SHP77 (cell line): ENCODE measurements around the gene RAPGEFL1.
"Not testable (repeated sequence)": the region's sequence is repeated elsewhere in the genome, so short reads cannot be mapped to it uniquely, and the experiment has no call there.

Experiments
- DNase-seq, 2 experiments: peaks; one replicate each; lab custom pipeline; 2025; lab: John Stamatoyannopoulos, UW

RAPGEFL1 gene, protein sequence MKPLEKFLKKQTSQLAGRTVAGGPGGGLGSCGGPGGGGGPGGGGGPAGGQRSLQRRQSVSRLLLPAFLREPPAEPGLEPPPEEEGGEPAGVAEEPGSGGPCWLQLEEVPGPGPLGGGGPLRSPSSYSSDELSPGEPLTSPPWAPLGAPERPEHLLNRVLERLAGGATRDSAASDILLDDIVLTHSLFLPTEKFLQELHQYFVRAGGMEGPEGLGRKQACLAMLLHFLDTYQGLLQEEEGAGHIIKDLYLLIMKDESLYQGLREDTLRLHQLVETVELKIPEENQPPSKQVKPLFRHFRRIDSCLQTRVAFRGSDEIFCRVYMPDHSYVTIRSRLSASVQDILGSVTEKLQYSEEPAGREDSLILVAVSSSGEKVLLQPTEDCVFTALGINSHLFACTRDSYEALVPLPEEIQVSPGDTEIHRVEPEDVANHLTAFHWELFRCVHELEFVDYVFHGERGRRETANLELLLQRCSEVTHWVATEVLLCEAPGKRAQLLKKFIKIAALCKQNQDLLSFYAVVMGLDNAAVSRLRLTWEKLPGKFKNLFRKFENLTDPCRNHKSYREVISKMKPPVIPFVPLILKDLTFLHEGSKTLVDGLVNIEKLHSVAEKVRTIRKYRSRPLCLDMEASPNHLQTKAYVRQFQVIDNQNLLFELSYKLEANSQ

DNA sequence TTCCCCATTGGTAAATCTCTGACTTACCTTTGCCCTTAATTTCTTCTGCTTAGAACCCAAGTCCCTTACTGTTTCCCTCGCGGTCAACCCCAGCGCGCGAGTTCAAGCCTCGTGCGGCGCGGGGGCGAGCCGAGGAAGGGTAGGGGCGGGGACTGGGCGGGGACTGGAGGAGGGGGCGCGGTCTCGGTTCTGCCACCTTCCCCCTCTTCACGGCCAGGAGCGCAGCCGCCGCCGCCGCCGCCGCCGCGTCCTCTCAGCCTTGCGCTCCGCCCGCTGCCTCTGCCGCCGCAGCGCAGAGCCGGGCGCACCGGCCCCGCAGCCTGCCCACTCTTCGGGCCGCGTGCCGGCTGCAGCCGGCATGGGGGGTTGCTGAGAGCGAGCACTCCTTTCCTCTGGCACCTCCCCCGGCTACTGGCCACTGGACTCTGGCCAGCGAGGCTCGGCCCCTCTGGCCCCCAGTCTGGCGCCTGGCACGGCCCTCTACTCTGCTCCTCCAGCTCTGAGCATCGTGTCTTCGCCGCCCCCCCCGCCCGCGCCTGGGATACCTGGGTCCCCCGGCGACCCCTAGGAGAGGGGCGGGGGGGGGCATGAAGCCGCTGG, at the start of gene RAPGEFL1:
RAPGEFL1 (plus strand) TSS at position 196 of the 600 bp plus-strand sequence; CDS start at position 588, 392 bp downstream.
- peak; percentile 44 to 59 for DNase-seq

DNA sequence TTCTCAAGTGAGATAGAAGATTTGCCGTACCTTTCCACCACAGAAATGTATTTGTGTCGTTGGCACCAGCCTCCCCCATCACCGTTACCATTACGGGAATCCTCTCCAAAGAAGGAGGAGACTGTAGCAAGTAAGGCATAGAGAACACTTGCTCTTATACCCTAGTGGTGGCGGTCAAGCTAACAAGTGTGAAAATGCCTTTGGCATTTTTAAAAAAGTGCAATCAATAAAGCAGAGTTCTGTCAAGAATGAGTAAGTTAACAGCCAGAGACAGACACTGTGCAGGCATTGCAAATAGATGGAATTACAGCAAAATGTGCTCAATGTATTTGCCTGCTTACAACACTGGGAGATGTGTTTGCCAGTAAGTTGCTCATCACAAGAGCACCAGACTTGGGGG, 47.8 kb upstream of the RAPGEFL1 start:
- no peak for DNase-seq

DNA sequence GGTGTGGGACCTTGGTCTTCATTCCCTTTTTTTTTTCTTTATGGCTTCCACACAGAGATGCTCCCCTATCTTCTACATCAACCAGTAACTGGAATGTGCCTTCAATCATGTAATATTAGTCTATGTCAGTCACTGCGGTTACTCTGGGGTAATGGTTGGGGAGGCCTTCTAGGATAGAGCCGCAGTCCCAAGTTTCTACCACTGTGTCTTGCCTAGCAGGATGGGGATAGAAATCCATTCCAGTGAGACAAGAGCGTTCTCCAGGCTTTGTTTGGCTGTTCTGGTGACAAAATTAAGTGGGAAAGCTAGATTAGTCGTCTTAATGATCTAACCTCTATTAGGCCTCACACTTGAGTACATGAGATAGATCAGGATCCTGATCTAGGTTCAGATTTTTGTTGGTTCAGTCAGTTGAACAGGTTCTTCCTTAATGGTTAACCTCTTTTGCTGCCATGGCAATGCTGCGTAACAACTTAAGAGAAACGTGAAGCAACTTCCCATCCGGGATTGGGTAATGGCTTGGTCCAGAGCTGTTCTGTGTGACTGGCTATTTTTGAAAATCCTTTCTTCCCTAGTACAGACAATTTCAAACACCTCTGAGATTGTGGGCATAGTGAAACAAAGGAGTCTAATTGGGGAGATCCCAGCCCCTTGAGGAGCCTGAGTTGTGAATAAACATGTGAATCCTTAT, 46.8 kb upstream of the RAPGEFL1 start:
- no peak for DNase-seq

DNA sequence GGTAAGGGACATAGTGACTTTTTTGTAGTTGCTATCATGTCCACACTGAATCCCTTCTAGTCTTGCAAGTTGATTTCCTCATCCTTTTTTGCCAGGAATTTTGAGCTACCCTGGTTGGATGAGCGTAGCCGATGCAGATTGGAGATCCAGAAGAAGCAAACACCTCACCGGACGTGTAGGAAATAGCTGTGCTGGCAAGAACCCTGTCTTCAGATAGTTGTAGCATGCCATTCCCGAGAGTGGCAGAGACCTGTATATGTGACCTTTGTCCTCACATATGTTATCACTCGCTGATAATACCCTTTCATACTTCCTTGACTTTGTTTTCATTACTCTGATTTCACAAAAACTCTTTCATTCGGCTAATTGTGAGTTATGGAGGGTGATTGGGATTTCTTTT, 43.1 kb upstream of the RAPGEFL1 start:
- DNase-seq, result no peak

DNA sequence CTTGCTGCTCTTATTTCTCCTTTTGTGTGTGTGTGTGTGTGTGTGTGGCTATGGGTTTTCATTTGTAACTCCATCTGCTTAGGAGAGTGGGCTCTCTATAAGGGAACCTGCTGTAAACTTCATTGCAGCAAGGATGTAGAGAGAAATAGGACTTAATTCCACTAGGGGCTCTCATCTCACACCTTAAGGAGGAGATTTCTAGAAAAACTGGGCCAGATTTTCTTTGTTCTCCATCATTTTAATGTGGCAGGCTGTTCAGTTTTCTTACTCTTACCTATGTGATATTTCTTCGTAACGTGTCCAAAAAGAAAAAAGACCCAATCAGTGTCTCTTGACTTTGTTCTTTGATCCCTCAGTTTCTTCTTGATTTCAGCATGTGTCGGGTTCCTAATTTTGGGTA, 41.5 kb upstream of the RAPGEFL1 start:
- DNase-seq, result no peak

DNA sequence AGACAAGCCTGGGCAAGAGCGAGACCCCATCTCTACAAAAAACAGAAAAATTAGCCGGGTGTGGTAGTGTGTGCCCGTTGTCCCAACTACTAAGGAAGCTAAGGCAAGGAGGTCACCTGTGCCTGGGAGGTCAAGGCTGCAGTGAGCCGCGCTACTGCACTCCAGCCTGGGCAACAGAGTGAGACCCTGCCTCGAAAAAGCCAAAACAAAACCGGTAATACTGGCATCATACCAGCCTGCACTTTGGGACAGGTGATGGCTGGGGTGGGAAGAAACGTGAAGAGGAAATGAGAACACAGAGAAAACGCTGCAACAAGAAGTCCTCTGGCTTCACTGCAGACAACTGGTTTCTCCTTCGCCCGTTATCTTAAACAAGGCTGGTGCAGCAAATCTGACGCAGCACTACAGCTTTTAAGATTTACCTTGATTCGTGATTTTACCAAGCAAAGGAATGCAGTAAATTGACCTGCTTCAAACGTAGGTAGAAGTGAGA, 37.7 kb upstream of the RAPGEFL1 start:
- no peak for DNase-seq

DNA sequence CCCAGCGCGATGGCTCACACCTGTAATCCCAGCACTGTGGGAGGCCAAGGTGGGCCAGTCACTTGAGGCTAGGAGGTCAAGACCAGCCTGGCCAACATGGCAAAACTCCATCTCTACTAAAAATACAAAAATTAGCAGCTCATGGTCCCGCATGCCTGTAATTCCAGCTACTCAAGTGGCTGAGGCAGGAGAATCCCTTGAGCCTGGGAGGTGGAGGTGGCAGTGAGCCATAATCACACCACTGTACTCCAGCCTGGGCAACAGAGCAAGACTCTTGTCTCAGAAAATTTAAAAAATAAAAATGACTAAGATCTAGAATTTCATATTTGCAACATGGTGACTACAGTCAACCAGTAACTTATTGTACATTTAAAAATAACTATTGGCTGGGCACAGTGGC, 34.1 kb upstream of the RAPGEFL1 start:
- DNase-seq, result not testable (repeated sequence)

DNA sequence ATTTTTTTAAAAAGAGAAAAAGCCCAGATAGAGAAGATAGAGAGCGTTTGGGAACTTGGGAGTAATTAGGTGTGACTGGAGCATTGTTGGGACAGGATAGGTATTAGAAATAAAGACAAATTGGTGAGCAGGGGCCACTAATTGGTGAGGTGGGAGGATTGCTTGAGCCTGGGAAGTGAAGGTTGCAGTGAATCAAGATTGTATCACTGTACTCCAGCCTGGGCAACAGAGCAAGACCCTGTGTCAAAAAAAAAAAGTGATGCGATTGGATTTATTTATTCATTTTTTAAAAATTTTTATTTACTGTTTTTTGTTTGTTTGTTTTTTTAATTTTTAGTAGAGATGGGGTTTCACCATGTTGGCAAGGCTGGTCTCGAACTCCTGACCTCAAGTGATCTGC, 31.8 kb upstream of the RAPGEFL1 start:
- no peak for DNase-seq

DNA sequence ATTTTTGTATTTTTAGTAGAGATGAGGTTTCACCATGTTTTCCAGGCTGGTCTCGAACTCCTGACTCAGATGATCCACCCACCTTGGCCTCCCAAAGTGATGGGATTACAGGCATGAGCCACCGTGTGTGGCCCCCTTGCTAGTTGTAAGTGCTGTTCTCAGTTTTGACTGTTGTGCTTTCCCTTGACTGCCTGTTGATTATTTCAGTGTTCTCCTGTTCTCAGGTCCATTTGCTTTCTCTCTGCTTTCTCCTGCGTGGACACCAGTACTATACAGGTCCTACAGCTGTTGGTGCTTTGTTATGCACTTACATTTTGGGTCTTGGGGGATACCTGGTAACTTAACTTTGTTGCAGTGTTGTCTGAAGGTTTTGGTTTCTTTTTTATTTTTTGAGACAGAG, 28.7 kb upstream of the RAPGEFL1 start:
- no peak for DNase-seq

DNA sequence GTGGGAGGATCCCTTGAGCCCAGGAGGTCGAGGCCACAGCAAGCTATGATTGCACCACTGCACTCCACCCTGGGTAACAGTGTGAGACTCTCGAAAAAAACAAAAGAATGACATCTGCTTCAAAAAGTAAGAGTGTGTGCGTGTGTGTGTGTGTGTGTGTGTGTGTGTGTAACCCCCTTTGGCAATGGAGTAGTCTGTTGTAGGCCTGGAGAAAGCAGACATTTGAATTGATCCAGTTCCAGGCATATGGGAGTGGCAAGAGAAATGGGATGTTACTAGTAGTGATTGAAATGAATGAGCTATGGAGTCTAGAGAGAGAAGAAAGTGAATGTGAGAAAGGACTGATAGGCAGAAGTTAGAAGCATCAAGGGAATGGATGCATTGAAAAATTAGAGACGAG, 27.0 kb upstream of the RAPGEFL1 start:
- DNase-seq, result no peak

DNA sequence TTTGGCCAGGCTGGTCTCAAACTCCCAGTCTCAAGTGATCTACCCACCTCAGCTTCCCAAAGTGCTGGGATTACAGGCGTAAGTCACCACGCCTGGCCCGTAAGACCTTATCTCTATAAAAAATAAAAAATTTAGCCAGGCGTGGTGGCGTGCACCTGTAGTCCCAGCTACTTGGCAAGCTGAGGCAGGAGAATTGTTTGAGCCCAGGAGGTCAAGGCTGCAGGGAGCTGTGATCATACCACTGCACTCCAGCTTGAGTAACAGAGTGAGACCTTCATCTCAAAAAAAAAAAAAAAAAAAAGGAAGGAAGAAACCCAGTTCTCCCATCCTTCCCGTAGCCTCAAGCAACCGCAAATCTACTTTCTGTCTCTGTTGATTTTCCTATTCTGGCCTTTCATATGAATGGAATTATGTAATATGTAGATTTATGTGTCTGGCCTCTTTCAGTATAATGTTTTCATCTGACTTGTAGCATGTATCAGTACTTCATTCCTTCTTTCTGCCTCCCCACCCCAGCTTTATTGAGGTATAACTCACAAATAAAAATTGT, 25.8 kb upstream of the RAPGEFL1 start:
- DNase-seq, result no peak

DNA sequence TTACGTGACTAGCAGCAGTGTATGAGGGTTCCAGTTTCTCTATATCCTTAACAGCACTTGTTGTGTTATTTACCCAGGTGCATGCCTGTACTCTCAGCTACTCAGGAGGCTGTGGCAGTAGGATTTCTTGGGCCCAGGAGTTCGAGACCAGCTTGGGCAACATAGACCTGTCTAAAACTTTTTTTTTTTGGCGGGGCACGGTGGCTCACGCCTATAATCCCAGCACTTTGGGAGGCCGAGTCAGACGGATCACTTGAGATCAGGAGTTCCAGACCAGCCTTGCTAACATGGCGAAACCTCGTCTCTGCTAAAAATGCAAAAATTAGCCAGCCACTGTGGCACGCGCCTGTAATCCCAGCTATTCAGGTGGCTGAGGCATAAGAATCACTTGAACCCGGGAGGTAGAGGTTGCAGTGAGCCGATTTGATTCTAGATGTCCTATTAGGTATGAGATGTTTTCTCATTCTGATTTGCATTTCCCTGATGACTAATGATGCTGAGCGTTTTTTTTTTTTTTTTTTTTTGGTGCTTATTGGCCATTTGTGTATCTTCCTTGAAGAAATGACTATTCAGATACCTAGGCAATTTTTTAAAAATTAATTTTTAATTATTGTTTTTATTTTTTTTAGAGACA, 23.6 kb upstream of the RAPGEFL1 start:
- no peak for DNase-seq

DNA sequence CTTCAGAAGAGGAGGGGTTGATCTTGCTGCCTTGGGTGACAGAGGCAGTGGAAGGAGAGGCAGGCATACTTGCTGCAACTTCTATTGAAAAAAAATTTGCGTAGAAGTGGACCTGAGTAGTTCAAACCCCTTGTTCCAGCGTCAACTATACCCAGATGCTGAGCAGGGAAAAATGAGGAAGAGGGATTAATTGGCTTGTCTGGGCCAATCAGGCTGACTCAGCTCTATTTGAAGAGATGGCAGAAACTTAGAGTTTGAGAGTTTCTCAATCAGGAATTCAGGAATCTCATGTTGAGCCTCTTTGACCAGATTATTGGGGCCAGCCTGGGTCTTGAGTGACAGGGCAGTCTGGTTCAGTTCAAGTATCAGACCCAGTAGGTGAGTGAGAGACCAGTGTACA, 19.3 kb upstream of the RAPGEFL1 start:
- DNase-seq, result no peak

DNA sequence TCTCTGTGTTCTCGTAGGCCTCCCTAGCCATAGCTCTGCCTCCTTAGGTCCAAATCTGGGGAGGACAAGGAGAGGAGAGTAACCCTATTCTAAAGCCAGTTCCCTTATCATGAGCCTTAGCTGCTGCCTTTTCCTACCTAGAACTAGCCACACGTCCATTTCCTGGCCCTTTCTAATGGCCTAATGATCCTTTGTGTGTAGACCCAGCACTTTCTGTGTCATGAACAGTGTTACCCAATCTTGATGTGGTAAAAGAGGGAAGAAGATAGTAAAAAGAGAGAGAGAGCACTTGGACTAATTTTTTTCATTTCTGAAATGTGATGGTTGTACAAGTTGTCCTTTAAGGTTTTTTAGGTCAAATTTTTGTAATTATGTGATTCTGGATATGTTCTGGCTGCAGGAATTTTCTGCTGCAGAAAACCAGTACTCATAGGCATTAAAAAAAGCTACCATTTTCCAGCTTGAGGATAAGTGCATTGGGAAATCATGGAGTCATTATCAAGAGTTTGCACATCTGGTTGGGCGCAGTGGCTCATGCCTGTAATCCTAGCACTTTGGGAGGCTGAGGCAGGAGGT, 18.7 kb upstream of the RAPGEFL1 start:
- DNase-seq, result no peak

DNA sequence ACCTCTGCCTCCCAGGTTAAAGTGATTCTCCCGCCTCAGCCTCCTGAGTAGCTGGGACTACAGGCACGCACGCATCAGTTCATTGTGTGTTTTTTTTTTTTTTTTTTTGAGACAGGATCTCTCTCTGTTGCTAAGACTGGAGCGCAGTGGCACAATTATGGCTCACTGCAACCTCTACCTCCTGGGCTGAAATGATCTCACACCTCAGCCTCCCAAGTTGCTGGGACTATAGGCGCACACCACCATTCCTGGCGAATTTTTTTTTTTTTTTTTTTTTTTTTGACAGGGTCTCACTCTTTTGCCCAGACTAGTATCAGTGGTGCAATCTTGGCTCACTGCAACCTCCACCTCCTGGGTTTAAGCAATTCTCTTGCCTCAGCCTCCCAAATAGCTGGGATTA, 17.8 kb upstream of the RAPGEFL1 start:
- no peak for DNase-seq

DNA sequence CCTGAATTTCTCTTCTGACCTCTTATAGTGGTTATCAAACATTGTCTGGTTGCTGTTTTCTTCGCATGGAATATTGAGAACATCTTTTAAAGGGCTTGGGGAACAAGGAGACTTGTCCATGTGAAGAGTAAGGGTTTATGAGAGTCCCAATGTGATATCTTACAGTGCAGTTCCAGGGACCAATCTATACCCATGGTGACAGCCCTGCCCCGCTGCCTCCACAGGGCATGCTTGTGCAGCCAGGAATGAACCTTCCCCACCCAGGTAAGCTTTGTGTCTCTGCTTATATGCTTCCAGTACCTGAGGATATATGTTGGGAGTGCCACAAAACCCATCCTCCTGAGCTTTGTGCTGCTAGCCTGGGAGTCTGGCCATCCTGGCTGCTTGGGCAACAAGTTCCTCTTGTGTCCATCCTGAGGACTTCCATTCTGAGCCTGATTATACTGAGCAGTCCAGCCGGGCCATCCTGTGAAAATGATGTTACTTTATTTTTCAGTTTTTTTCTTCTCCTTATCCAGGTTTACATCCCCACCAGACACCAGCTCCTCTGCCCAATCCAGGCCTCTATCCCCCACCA, 9.5 kb upstream of the RAPGEFL1 start:
- DNase-seq, result no peak

DNA sequence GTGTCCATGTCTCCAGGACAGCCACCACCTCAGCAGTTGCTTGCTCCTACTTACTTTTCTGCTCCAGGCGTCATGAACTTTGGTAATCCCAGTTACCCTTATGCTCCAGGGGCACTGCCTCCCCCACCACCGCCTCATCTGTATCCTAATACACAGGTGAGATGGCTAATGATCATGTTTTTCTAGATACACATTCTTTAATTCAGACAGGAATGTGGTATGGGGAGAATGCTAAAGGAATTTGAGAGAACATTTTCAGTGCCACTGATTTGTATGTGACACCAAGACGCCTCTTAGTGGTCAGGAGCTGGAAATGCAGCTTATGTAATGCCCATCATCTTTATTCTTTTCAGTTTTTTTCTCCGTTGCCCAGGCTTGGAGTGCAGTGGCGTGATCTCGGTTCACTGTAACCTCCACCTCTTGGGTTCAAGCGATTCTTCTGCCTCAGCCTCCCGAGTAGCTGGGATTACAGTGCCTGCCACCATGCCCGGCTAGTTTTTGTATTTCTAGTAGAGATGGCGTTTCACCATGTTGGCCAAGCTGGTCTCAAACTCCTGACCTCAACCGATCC, 8.9 kb upstream of the RAPGEFL1 start:
- peak; percentile 9 to 48 for DNase-seq

DNA sequence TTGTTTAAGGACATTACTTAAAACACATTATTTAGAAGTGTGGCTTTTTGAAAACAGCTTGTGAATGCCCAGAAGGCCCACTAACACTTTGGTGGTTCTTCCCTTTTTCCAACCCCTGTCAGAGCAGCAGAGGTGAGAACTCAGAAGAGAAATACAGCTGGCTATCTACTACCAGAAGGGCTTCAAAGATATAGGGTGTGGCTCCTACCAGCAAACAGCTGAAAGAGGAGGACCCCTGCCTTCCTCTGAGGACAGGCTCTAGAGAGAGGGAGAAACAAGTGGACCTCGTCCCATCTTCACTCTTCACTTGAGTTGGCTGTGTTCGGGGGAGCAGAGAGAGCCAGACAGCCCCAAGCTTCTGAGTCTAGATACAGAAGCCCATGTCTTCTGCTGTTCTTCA, 6.9 kb upstream of the RAPGEFL1 start:
- no peak for DNase-seq

DNA sequence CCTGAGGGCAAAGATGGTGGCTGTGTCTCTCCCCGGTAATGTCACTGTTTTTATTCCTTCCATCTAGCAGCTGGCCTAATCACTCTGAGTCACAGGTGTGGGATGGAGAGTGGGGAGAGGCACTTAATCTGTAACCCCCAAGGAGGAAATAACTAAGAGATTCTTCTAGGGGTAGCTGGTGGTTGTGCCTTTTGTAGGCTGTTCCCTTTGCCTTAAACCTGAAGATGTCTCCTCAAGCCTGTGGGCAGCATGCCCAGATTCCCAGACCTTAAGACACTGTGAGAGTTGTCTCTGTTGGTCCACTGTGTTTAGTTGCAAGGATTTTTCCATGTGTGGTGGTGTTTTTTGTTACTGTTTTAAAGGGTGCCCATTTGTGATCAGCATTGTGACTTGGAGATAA, 5.5 kb upstream of the RAPGEFL1 start:
- DNase-seq, result no peak

DNA sequence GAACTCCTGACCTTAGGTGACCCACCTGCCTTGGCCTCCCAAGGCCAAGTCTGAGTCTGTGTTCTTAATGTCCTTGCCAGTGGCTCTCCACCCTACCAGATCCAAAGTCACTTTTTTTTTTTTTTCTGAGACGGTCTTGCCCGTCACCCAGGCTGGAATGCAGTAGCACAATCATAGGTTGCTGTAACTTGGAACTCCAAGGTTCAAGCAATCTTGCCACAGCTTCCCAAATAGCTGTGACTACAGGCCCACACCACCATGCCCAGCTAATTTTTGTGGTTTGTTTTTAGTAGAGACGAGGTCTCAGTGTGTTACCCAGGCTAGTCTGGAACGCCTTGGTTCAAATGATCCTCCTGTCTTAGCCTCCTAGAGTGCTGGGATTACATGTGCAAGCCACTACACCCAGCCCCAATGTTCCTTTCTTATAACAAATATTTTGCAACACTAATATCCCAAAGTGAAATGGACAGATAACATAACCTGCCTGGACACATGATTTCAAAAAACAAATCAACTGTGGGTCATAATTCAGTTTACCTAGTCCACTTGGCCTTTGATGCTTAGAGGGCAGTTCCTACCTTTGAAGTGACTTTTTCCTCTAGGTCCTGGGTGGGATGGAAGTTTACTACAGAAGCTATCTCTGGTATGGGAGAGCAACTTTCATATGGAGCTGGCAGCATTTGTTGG, 4.0 kb upstream of the RAPGEFL1 start:
- DNase-seq, result no peak
